SK-N-SH (cell line): ENCODE measurements around the gene TAS2R41.

Experiments used
- CHD2 ChIP-seq: fragments of 150-350 bp; IDR thresholded peaks from 2 replicates; pipeline ENCODE4 v1.6.1; 2018; ENCODE audit warnings: low read length; ENCODE audit not compliant: partially characterized antibody
- EZH2phosphoT487 ChIP-seq: fragments of 200-600 bp; sonication (generic); IDR thresholded peaks from 2 replicates; pipeline ENCODE4 v1.6.1; 2017; ENCODE audit warnings: low read depth, mixed run types, mild to moderate bottlenecking, antibody characterized with exemption, moderate library complexity, borderline replicate concordance
- TF ChIP-seq, protein P1 (sequence below): fragments of 200-600 bp; sonication (generic); IDR thresholded peaks from 2 replicates; pipeline ENCODE4 v1.6.1; 2017; ENCODE audit warnings: antibody characterized with exemption, mild to moderate bottlenecking, moderate library complexity

DNA sequence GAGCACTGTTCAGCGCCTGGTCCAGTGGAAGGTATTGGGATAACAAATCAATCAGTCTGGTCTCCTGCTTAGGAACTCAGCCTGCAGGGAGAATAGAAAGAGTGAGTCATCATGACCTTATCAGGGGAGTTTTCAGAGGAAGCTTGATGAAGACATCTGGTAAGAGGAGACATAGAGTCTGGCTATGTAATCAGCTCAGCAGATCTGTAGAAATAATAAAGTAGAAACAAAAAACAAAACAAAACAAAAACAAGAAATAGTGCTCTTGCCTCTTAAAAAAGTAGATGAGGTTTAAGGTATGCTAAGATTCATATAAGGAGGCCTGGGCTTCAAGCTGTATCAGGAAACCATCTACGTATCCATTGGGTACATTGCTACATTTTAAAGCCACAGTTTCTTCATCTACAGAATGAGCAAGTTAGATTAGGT is 14.4 kb downstream of the TAS2R41 start:
- TF ChIP-seq, protein P1, sequence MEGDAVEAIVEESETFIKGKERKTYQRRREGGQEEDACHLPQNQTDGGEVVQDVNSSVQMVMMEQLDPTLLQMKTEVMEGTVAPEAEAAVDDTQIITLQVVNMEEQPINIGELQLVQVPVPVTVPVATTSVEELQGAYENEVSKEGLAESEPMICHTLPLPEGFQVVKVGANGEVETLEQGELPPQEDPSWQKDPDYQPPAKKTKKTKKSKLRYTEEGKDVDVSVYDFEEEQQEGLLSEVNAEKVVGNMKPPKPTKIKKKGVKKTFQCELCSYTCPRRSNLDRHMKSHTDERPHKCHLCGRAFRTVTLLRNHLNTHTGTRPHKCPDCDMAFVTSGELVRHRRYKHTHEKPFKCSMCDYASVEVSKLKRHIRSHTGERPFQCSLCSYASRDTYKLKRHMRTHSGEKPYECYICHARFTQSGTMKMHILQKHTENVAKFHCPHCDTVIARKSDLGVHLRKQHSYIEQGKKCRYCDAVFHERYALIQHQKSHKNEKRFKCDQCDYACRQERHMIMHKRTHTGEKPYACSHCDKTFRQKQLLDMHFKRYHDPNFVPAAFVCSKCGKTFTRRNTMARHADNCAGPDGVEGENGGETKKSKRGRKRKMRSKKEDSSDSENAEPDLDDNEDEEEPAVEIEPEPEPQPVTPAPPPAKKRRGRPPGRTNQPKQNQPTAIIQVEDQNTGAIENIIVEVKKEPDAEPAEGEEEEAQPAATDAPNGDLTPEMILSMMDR, result no peak; the same call in 1 of the 2 replicates
- TF ChIP-seq CHD2 (no peak), EZH2phosphoT487 (no peak)
